ENCODE measurements around the gene GALNT10.

GALNT10 gene

GRCh38 chr5:154295551-154295950 is 105.0 kb downstream of the GALNT10 start:
- no peak for DNase-seq (ENCODE audit: low spot score)

GRCh38 chr5:154296525-154297159 is 106.1 kb downstream of the GALNT10 start:
- no peak for DNase-seq (ENCODE audit: low spot score)

DNA sequence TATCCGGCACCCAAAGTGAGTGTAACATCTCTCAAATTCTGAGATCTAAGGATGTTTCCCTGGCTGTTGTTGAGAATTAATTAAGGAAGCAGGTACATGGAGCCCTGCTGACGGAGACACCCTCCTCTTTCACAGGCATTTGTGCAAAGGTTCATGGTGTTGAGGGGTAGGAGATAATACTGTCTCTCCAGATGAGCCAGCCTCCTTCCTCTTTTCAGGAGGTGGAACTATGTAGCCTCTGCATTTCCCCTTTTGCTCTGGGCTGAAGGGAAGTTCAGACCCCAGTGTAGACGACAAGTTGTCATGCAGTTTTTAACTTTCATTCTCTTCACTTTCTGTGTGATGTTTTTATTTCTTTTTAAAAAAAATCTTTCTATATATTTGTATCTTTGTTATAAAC is 107.5 kb downstream of the GALNT10 start:
- no peak for DNase-seq (ENCODE audit: low spot score)

GRCh38 chr5:154300207-154300883 is 109.8 kb downstream of the GALNT10 start:
- no peak for DNase-seq (ENCODE audit: low spot score)

- DNase-seq (ENCODE audit: low spot score): no peak
Observed at GRCh38 chr5:154301726-154302125, 111.2 kb downstream of the GALNT10 start.

GRCh38 chr5:154302161-154302560 is 111.6 kb downstream of the GALNT10 start:
- DNase-seq (ENCODE audit: low spot score): no peak

DNA sequence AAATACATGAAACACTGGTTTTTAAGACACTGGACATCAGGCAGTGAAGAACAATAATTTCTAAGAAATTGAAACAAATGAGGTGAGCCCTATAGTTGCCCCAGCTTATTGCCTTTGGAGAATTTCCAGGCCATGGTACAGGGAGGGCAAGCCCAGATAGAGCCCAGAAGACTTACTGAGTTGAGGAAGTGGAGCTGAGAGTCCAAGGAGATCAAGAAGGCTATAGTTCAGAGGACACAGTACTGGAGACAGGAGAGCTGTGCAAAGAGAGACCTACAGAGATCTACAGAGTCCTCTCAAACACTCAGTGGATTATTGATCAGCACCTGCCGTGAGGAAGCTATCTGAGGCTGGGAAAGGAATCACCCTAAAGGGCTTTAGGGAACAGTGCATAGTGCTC is 112.6 kb downstream of the GALNT10 start:
- no peak for DNase-seq (ENCODE audit: low spot score)

GRCh38 chr5:154308443-154309370 is 118.2 kb downstream of the GALNT10 start:
- no peak for DNase-seq (ENCODE audit: low spot score)

DNA sequence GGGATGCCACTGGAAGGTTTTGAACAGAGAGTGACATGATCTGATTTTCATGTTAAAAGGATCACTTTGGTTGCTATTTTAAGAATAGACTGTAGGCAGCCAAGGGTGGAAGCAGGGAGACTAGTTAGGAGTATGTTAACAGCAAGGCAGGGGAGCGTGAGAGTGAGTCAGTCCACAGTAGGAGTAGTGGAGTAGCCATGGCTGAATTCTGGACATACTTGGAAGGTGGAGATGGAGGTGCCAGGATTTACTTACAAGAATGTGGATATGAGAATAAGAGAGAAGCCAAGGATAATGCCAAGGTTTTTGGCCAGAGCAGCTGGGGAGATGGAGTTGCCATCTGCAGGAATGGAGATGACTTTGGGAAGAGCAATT is 118.8 kb downstream of the GALNT10 start:
- no peak for DNase-seq (ENCODE audit: low spot score)

- no peak for DNase-seq (ENCODE audit: low spot score)
Observed at GRCh38 chr5:154309805-154310204, 119.3 kb downstream of the GALNT10 start.

- no peak for DNase-seq (ENCODE audit: low spot score)
Observed at GRCh38 chr5:154311362-154311761, 120.8 kb downstream of the GALNT10 start.

GRCh38 chr5:154312000-154312399 is 121.5 kb downstream of the GALNT10 start:
- no peak for DNase-seq (ENCODE audit: low spot score)

- no peak for DNase-seq (ENCODE audit: low spot score)
Observed at GRCh38 chr5:154312576-154312975, 122.0 kb downstream of the GALNT10 start.

- DNase-seq (ENCODE audit: low spot score): no peak
Observed at GRCh38 chr5:154313360-154314017, 123.0 kb downstream of the GALNT10 start.

- no peak for DNase-seq (ENCODE audit: low spot score)
Observed at GRCh38 chr5:154315196-154315595, 124.7 kb downstream of the GALNT10 start.

- no peak for DNase-seq (ENCODE audit: low spot score)
Observed at GRCh38 chr5:154315756-154316155, 125.2 kb downstream of the GALNT10 start.

GRCh38 chr5:154316223-154316935 is 125.8 kb downstream of the GALNT10 start:
- no peak for DNase-seq (ENCODE audit: low spot score)

GRCh38 chr5:154317916-154318315 is 127.4 kb downstream of the GALNT10 start:
- no peak for DNase-seq (ENCODE audit: low spot score)

DNA sequence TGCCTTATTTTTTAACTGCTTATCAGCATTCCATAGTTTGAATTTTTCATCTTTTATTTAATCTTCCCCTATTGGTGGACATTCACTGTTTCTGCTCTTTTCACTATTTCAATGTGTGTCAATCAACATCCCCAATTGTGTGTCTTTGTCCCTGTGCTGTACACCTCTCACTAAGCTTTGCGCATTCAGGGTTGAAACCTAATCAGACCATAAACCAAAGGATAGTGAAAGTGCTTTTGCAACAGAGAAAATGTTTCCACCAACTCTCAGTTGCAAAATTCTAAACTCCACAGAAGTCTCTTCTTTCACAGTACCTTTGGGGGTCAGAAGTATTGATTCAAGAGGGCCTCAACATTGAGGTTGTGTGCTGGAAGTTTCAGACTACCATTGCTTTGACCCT is 128.2 kb downstream of the GALNT10 start:
- DNase-seq (ENCODE audit: low spot score): no peak

GRCh38 chr5:154319736-154320135 is 129.2 kb downstream of the GALNT10 start:
- DNase-seq (ENCODE audit: low spot score): no peak

- DNase-seq (ENCODE audit: low spot score): no peak
Observed at GRCh38 chr5:154320224-154321089, 129.9 kb downstream of the GALNT10 start.
